ENCODE results near the gene PPDPF.

DNA sequence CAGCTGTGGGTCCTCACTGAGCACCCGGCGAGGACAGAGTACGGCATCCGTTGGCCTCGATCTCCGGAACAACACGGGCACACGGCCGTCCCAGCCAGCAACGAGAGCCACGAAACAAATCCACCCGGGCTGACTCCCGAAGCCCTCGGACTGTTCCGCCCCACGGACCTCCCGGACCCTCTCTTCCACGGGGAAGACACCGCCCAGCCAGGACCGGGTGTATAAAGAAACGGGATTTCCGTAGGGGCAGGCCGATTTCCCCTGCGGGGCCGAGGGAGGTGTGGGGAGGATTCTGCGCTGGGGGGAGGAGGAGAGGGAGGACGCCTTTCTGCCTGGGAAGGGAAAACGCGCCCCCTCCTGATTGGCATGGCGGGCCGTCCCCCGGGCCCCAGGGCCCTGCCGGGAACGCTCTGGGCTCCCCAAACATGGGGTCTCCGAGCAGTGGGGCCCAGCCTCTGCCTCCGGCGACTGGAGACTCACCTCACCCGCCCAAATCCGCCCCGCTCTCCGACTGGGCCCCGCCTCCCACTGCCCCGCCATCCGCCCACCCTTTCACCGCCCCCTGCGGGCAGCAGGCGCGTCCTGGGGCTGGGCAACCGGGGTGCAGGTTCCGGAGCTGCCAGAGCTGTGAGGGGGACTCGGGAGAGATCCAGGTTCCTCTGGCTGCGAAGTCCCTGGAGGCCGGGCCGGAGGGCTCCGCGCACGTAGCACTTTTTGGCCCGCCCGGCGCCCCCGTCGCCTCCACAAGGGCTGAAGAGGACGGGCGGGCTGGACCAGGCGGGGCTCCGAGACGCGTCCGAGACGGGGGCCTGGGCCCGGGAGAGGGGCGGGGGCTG lies 679 bp upstream of the PPDPF start:
- TF ChIP-seq, protein P1, sequence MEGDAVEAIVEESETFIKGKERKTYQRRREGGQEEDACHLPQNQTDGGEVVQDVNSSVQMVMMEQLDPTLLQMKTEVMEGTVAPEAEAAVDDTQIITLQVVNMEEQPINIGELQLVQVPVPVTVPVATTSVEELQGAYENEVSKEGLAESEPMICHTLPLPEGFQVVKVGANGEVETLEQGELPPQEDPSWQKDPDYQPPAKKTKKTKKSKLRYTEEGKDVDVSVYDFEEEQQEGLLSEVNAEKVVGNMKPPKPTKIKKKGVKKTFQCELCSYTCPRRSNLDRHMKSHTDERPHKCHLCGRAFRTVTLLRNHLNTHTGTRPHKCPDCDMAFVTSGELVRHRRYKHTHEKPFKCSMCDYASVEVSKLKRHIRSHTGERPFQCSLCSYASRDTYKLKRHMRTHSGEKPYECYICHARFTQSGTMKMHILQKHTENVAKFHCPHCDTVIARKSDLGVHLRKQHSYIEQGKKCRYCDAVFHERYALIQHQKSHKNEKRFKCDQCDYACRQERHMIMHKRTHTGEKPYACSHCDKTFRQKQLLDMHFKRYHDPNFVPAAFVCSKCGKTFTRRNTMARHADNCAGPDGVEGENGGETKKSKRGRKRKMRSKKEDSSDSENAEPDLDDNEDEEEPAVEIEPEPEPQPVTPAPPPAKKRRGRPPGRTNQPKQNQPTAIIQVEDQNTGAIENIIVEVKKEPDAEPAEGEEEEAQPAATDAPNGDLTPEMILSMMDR (IDR thresholded peaks at IDR 0.05; ENCODE audit: insufficient read depth, low read length) = no peak
- TF ChIP-seq GABPA (IDR thresholded peaks at IDR 0.05; ENCODE audit: low read depth) (no peak), POLR2AphosphoS5 (IDR thresholded peaks at IDR 0.05; ENCODE audit: low read depth) (no peak), SPI1 (IDR thresholded peaks at IDR 0.05; ENCODE audit: borderline replicate concordance, low read depth) (no peak)
- TF ChIP-seq, protein P2, sequence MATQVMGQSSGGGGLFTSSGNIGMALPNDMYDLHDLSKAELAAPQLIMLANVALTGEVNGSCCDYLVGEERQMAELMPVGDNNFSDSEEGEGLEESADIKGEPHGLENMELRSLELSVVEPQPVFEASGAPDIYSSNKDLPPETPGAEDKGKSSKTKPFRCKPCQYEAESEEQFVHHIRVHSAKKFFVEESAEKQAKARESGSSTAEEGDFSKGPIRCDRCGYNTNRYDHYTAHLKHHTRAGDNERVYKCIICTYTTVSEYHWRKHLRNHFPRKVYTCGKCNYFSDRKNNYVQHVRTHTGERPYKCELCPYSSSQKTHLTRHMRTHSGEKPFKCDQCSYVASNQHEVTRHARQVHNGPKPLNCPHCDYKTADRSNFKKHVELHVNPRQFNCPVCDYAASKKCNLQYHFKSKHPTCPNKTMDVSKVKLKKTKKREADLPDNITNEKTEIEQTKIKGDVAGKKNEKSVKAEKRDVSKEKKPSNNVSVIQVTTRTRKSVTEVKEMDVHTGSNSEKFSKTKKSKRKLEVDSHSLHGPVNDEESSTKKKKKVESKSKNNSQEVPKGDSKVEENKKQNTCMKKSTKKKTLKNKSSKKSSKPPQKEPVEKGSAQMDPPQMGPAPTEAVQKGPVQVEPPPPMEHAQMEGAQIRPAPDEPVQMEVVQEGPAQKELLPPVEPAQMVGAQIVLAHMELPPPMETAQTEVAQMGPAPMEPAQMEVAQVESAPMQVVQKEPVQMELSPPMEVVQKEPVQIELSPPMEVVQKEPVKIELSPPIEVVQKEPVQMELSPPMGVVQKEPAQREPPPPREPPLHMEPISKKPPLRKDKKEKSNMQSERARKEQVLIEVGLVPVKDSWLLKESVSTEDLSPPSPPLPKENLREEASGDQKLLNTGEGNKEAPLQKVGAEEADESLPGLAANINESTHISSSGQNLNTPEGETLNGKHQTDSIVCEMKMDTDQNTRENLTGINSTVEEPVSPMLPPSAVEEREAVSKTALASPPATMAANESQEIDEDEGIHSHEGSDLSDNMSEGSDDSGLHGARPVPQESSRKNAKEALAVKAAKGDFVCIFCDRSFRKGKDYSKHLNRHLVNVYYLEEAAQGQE (IDR thresholded peaks at IDR 0.05; ENCODE audit: insufficient replicate concordance, low read depth) = no peak

Measured in HL-60 (cell line).